GM12892 (cell line): ENCODE data around the gene GRXCR1. TPM values are rescaled to one million over a fixed set of nuclear protein-coding genes. Genes with fewer than 3 reads are reported as not detected.

Source experiments
- DNase-seq: peaks from one replicate; pipeline ENCODE4 v3.0.0; 2011; ENCODE audit not compliant: insufficient read length
- FAIRE-seq: peaks from 2 replicates; lab custom pipeline; 2011; peaks lifted over from hg19 to GRCh38; lab: Jason Lieb, UNC
- POLR2A ChIP-seq: IDR thresholded peaks from 2 replicates; pipeline ENCODE4 v1.6.1; 2011; ENCODE audit warnings: low read depth, low read length, control low read depth
- POLR2AphosphoS5 ChIP-seq: IDR thresholded peaks from 2 replicates; pipeline ENCODE4 v1.6.1; 2011; ENCODE audit warnings: low read depth, low read length, control low read depth
- TAF1 ChIP-seq: IDR thresholded peaks from 2 replicates; pipeline ENCODE4 v1.6.1; 2011; ENCODE audit warnings: low read depth, mild to moderate bottlenecking, control low read depth, low read length, borderline replicate concordance
- polyA plus RNA-seq: library from polyadenylated mRNA; unstranded; fragments of >200 nt; gene quantifications from one replicate; pipeline ENCODE4 v1.2.1, GENCODE V29; 2012; ENCODE audit warnings: missing spikeins, inconsistent platforms; ENCODE audit not compliant: missing spikeins

The GRXCR1 gene
- not detected for polyA plus RNA-seq

DNA sequence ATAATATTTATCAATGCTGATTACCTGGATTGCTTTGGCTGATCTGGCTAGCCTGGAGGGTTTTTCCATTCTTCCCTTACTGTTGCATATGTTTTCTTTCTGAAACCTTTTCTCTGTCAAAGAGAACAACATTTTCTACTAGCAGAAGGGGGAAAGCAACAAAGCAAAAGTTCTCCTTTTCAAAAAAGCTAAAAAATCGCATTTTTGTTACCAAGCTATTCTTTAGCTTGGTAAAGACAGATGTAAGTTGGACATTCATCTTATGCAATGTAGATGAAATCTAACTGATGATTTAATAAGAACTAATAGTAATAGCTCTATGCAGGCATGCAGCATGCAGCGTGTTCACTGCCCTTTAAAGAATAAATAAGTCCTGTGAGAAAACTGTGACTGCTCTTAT is at the start of gene GRXCR1:
Gene GRXCR1 (plus strand): TSS at position 301 of the 400 bp plus-strand sequence. CDS start 554 bp downstream, outside the sequence.
- no peak for FAIRE-seq
- DNase-seq: no peak
- no peak for TF ChIP-seq POLR2A
- no peak for TF ChIP-seq POLR2AphosphoS5
- no peak for TF ChIP-seq TAF1

- DNase-seq (no peak), FAIRE-seq (no peak)
- TF ChIP-seq POLR2A: no peak
- no peak for TF ChIP-seq TAF1
- no peak for TF ChIP-seq POLR2AphosphoS5
These were observed 48.8 kb upstream of the GRXCR1 start for GRCh38 chr4:42843694-42844093.

DNA sequence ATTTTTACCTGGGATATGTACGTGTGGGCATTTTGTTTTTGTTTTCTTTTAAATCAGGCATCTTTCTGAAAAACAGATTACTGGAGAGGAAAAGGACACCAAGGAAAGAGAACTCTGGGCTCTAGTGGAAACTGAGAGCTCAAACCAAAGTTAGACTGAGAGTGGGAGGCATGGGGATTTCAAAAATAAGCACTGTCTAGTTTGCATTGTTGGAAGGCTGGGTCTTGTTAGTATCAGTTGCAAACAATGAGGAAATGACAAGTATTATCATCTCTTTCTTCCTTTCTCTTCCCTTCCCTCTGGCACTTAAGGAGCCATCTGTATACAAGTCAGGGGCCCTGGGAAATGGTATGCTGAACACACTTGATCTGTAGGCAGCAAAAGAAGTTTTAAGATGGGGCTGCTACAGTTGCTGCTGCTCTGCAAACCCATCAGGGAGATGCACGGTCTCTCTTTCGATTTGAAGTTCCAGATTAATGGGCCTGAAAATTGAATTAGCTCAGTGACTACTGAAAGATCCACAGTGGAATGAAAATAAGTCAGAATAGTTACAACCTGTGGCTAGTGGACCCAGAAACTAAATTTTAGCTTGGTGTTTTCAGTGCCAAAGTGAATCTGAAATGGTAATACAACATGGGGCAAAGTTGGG is 48.0 kb upstream of the GRXCR1 start:
- FAIRE-seq: no peak
- DNase-seq: no peak
- no peak for TF ChIP-seq POLR2A
- TF ChIP-seq TAF1: no peak
- no peak for TF ChIP-seq POLR2AphosphoS5

GRCh38 chr4:42845586-42845985 is 46.9 kb upstream of the GRXCR1 start:
- no peak for DNase-seq
- no peak for FAIRE-seq
- no peak for TF ChIP-seq POLR2A
- no peak for TF ChIP-seq TAF1
- TF ChIP-seq POLR2AphosphoS5: no peak

- TF ChIP-seq POLR2AphosphoS5 (no peak), POLR2A (no peak), TAF1 (no peak)
- DNase-seq (no peak), FAIRE-seq (no peak)
These were observed 36.7 kb upstream of the GRXCR1 start for GRCh38 chr4:42855779-42856178.

- FAIRE-seq (peak; percentile 91), DNase-seq (peak; percentile 0)
- no peak for TF ChIP-seq POLR2A
- TF ChIP-seq TAF1: no peak
- no peak for TF ChIP-seq POLR2AphosphoS5
These were observed 26.8 kb upstream of the GRXCR1 start for GRCh38 chr4:42865572-42866189.

DNA sequence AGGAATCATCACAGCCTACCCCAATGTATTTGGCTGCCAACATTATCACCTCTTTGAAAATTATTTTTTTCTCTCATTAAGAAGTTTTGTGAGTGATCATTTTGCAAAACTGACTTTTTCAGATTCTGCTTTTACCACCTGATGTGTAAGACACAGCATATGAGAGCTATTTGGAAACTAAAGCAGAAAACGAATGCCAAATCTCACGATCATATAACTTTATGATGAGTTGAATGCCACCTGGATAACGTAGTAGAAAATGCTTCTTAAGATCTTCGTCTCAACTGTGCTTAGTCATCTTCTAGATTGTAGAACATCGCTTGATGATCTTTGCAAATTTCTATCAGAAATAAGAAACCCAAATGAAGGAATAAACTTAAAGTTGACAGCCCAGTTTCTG is 21.3 kb upstream of the GRXCR1 start:
- TF ChIP-seq POLR2A (no peak), POLR2AphosphoS5 (no peak), TAF1 (no peak)
- FAIRE-seq: no peak
- no peak for DNase-seq

DNA sequence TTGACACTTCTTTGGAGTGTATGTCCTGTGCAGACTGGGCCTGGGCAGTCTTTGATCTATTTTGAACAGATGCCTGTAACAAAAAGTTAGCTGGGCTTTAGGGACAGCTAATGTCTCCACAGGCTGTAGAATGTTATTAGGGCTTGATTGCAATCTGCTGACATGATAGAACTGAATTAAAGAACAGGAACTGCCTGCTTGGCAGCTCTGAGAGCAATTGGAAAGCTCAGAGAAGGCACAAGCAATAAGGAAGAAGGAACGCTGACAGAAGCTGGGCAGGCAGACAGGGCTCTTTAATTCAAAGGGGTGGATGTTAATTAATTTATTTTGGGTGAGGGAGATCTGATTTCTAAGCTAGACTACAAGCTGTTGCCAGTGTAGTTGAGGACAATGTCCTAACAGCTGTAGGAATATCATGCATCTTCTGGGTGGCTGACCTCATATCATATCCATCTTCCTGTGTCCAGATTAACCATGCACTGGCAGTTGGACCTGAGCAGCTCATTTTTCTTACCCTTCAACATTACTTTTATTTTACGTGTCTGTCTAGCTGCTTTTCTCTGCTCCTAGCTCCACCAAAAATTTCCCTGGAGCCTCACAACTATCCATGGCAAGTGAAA is 20.7 kb upstream of the GRXCR1 start:
- FAIRE-seq: no peak
- no peak for TF ChIP-seq TAF1
- TF ChIP-seq POLR2AphosphoS5: no peak
- no peak for TF ChIP-seq POLR2A
- DNase-seq: no peak

DNA sequence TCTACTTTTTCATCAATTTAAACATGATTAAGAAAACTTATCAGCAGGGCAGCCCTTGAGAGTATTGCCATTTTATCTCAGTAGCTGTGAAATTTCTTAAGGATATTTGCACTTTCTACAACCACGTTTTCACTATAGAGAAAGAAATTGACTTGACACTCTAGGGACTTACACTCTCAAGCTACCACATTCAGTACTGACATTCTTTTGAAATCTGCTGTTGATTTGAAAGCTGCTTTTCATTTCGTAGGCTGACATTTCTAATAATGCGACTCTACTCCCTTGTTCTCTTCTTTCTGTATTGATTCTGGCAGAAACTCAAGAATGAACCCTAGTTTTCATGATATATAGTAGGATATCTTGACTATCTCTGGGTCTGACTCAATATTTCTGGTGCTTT is 13.7 kb upstream of the GRXCR1 start:
- TF ChIP-seq POLR2AphosphoS5 (no peak), TAF1 (no peak), POLR2A (no peak)
- DNase-seq (no peak), FAIRE-seq (no peak)

GRCh38 chr4:42881253-42881652 is 11.3 kb upstream of the GRXCR1 start:
- DNase-seq (no peak), FAIRE-seq (no peak)

GRCh38 chr4:42891644-42892043 is 869 bp upstream of the GRXCR1 start:
- TF ChIP-seq TAF1 (no peak), POLR2A (no peak), POLR2AphosphoS5 (no peak)
- no peak for FAIRE-seq
- no peak for DNase-seq

More at GRCh38 chr4:42881253-42881652, 11.3 kb upstream of the GRXCR1 start:
- TF ChIP-seq POLR2AphosphoS5: no peak
- no peak for TF ChIP-seq POLR2A
- TF ChIP-seq TAF1: no peak

DNA sequence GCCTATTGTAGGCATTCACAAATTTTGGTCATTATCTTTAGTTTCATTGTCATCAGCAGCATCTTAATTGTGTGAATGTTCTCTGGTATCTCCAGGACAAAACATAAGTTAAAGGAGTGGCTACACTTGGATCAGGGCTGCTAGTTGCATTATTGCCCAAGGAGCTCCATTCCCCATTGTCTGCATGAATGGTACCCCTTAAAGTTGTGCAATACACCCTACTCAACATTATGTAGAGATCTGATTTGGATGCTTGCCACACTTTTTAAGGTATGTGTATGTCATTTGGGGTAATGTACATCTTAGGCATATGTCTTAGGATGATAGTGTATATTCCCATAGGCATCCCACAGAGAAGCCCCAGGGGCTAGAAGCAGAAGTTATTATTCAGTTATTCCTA is 2.9 kb downstream of the GRXCR1 start:
- DNase-seq: no peak
- no peak for FAIRE-seq
- TF ChIP-seq POLR2AphosphoS5 (no peak), POLR2A (no peak), TAF1 (no peak)
